Measurements from ENCODE around the gene ECHDC3.
"Not testable (repeated sequence)": the region's sequence is repeated elsewhere in the genome, so short reads cannot be mapped to it uniquely, and the experiment has no call there.

The ECHDC3 gene

DNA sequence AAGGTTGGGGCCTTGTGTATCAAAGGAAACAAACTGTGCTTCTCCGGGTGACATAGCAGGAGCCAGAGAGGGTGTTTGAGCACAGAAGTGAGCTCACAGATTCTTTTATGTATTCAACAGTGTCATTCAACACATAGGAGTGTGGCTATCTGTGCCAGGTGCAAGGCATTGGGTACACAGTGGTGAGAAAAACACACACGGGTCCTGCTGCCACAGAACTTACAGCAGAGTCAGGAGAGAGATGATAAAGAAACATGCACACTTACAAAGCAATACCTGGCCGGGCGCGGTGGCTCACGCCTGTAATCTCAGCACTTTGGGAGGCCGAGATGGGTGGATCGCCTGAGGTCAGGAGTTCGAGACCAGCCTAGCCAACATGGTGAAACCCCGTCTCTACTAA lies 16.3 kb upstream of the ECHDC3 start:
- TF ChIP-seq GATA1 (IDR thresholded peaks at IDR 0.05; ENCODE audit: low read depth, low read length) (no peak), POLR2A (IDR thresholded peaks at IDR 0.05; ENCODE audit: low read length) (no peak)

DNA sequence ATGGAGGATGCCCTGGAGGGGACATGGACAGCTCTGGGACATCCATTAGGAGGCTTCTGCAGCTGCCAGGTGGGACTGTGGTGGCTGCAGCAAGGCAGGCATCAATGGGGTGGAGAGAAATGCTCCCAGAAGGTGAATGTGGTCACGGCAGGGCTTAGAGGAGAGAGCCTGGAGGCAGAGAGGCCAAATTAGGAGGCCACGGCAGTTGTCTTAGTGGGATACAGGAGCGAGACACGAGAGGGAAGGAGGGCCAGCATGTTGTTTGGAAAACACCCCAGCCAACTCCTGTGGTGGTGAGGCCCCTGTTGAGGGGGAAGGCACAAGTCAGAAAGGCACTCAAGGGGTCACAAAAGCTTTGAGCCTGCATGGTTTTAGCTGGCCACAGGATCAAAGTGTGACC lies 14.6 kb upstream of the ECHDC3 start:
- TF ChIP-seq POLR2A (IDR thresholded peaks at IDR 0.05; ENCODE audit: low read length) (no peak), GATA1 (IDR thresholded peaks at IDR 0.05; ENCODE audit: low read depth, low read length) (no peak)
- DNase-seq: no peak

More for the DNA sequence above, 16.3 kb upstream of the ECHDC3 start:
- DNase-seq: no peak

DNA sequence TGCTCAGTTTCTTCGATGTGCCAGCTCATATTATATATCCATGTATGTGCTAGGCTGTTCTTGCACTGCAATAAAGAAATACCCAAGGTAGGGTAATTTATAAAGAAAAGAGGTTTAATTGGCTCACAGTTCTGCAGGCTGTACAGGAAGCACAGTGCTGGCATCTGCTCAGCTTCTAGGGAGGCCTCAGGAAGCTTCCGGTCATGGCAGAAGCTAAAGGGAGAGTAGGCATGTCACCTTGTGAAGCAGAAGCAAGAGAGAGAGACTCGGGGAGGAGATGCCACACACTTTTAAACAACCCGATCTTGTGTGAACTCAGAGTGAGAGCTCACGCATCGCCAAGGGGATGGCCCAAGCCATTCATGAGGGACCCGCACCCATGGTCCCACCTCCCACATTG lies 13.8 kb upstream of the ECHDC3 start:
- no peak for TF ChIP-seq POLR2A (IDR thresholded peaks at IDR 0.05; ENCODE audit: low read length)
- no peak for TF ChIP-seq GATA1 (IDR thresholded peaks at IDR 0.05; ENCODE audit: low read depth, low read length)
- no peak for DNase-seq

DNA sequence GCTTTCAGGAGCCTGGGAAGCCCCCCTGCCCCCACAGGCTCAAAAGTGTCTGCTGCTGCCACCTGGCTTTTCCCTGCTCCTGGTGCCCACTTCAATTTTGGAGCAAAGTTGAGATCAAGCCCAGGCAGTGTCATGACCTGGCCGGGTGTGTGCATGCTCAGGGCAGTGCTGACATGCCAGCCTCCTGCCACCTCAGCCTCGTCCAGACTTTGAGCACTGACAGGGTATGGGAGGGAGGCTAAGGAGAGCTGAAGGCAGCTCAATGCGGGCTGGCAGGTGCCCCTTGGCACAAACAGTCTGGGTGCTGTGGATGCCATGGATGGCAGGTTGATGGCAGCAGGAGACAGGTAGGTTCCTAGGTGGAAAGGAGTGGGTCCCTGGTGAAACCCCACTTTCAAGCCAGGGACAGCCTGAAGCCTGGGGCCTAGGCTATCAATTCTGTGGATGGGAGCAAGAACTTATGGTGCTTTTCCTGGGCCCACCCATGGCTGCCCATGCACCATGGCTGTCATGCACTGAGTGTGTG lies 12.3 kb upstream of the ECHDC3 start:
- TF ChIP-seq GATA1 (IDR thresholded peaks at IDR 0.05; ENCODE audit: low read depth, low read length): no peak
- no peak for TF ChIP-seq POLR2A (IDR thresholded peaks at IDR 0.05; ENCODE audit: low read length)
- no peak for DNase-seq

DNA sequence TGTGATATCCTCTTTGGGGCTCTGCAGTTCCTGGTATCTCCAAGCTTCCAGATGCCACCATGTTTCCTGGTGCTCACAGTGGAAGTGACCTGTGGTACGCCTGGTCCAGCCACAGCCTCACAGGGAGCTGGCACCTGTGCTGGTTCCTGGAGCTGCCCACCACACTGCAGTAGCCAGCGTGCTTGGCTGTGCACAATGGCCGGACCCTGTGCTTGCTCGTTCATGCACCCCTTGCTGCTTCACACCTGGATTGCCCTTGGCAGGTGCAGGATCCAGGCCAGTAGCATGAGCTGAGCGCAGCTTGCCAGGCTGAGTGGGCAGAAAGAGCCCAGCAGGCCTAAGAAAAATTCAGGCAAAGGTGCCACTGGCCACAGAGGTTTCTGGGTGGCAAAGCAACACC lies 11.4 kb upstream of the ECHDC3 start:
- DNase-seq: no peak
- no peak for TF ChIP-seq GATA1 (IDR thresholded peaks at IDR 0.05; ENCODE audit: low read depth, low read length)
- TF ChIP-seq POLR2A (IDR thresholded peaks at IDR 0.05; ENCODE audit: low read length): no peak

DNA sequence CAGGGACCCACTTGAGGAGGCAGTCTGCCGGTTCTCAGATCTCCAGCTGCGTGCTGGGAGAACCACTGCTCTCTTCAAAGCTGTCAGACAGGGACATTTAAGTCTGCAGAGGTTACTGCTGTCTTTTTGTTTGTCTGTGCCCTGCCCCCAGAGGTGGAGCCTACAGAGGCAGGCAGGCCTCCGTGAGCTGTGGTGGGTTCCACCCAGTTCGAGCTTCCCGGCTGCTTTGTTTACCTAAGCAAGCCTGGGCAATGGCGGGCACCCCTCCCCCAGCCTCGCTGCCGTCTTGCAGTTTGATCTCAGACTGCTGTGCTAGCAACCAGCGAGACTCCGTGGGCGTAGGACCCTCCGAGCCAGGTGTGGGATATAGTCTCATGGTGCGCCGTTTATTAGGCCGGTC lies 5.4 kb upstream of the ECHDC3 start:
- not testable (repeated sequence) for DNase-seq

DNA sequence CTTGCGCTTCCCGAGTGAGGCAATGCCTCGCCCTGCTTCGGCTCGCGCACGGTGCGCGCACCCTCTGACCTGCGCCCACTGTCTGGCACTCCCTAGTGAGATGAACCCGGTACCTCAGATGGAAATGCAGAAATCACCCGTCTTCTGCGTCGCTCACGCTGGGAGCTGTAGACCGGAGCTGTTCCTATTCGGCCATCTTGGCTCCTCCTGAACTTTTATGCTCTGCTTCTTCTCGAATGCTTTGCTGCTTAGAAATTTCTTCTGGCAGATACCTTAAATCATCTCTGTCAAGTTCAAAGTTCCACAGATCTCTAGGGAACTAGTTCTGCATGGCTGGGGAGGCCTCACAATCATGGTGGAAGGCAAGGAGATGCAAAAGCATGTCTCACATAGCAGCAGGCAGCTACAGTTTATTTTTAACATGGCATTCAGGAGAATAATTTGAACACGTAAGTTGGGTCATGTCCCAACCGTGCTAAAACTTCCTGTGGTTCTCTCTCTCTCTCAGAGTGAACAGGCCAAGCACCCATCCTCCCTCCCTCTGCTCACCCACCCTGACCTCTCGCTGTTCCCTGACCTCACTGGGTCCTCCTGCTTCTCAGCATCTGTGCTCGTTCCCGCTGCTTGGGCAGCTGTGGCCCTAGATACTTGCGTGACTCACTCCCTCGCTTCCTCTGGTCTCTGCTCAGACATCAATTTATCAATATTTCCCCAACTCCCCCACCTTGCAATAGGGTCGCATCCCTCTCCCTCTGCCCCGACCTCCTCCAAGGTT lies 4.7 kb upstream of the ECHDC3 start:
- not testable (repeated sequence) for DNase-seq

DNA sequence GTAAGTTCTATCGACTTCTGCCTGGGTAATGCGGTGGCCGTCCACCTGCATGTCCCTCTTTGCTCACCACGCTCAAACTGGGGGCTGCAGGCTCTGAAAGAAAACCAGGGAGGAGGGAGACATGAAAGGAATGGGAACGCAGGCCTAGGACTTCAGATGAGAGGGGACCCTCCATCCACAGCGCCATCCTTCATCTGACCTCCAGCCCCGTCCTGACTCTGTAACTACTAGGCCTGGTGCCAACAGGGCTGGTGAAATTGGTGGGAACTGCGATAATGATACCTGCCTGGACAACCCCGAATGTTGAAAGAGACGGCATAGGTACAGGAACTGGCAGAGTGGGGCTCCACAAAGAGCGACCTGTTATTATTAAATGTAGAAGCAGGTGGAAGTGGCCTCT lies 1.3 kb upstream of the ECHDC3 start:
- DNase-seq: no peak
- TF ChIP-seq POLR2A (IDR thresholded peaks at IDR 0.05; ENCODE audit: low read length): no peak

DNA sequence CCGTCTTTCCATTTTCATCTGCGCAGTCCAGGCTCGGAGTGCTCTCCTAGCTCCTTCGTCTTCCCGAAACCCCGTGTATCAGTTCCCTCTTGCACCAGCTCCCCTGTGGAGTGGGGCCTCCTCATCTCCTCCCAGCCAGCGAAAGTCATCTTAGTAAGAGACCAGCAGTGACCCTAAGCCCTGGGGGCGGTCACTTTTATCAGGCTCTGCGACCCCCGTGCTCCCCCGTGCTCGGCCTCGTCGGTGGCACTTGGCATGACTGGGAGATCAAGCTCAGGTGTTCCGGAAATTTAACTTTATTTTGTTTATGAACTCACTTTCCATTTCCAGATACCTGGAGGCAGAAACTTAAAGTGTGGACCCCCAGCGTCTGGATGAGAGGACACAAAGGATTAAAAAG lies 574 bp upstream of the ECHDC3 start:
- no peak for DNase-seq

DNA sequence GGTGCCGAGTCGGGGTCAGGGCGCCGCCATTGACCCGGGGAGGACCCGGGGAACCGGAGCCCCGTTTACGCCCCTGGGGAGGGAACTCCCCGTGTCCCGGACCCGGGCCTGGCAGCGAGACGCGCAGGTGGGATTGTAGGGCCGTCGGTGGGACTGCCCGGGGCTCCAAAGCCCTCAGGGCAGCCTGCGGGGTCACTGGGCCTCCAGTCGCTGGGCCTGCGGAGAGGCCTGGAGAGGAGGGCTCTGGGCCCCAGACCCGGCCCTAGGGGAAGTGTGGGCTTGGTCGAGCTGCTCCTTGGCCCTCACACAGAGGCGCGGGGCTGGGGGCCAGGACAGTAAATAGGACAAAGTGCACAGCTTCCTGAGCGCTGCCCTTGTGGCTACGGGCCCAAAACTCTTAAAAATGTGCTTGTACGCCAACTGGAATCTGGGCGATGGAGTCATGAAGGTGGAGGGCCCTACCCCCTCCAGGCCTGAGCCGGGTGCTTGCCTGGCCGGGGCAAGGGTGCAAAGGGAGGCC lies 657 bp downstream of the ECHDC3 start:
- no peak for TF ChIP-seq POLR2A (IDR thresholded peaks at IDR 0.05; ENCODE audit: low read length)
- no peak for TF ChIP-seq GATA1 (IDR thresholded peaks at IDR 0.05; ENCODE audit: low read depth, low read length)
- no peak for DNase-seq

More for the DNA sequence above, 574 bp upstream of the ECHDC3 start:
- TF ChIP-seq GATA1 (IDR thresholded peaks at IDR 0.05; ENCODE audit: low read depth, low read length) (no peak), POLR2A (IDR thresholded peaks at IDR 0.05; ENCODE audit: low read length) (no peak)

DNA sequence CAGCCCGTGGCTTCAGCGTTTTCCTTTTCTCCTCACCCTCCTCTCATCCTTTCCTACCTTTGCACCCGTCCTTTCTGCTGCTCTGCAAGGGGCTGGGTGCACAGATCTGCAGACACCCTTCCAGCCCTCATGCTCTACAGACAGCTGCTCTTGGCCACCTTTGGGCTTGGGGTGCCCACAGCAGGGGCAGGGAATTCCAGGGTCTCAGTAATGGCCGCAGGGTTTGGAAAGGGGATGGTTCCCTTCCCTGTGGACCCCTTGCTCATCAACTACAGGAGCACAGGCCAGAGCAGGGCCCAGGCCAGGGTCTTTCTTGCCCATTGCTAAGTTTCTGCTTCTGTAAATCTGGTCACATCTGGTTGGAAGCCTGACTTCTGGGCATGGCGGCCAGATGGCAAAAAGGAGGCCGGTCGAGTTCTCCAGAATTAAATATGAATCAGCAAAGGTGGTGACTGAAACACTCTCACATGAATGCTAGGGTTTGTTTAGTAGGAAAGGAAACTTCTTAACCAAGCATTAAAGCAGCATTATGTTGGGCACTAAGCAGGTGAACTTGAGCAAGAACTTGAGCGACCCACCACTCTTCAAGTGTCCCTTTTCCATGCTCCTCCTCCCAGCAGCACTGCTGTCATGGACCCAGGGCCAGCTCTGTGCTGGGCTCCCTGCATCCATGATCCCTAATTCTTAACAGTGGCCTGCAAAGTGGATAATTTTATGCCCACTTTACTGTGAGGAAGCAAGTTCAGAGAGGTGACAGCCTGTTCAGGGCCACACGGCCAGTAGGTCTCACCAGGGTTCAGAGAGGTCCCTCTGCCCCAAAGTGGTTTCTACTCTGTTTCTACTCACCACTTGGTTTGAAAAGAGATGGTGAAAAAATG lies 1.5 kb downstream of the ECHDC3 start:
- TF ChIP-seq GATA1 (IDR thresholded peaks at IDR 0.05; ENCODE audit: low read depth, low read length) (no peak), POLR2A (IDR thresholded peaks at IDR 0.05; ENCODE audit: low read length) (no peak)
- DNase-seq: no peak

DNA sequence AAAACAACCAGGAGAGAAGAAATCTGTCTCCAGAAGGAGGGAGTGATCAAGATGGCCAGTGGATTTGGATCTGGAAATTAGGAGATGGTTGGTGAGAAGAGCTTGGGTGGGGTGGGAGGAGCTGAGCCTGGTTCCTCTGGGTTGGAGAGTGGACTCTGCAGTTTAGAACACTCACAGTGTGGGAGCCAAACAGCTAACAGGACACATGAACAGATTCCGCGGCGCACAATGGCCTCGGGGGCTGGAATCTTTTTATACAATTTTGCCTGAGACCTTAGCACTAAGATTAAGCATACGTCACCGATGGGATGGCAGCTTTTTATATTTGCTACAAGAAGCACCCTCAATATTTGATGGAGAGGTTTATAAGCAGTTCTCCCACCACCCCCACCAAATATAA lies 2.9 kb downstream of the ECHDC3 start:
- TF ChIP-seq GATA1 (IDR thresholded peaks at IDR 0.05; ENCODE audit: low read depth, low read length) (no peak), POLR2A (IDR thresholded peaks at IDR 0.05; ENCODE audit: low read length) (no peak)
- no peak for DNase-seq

DNA sequence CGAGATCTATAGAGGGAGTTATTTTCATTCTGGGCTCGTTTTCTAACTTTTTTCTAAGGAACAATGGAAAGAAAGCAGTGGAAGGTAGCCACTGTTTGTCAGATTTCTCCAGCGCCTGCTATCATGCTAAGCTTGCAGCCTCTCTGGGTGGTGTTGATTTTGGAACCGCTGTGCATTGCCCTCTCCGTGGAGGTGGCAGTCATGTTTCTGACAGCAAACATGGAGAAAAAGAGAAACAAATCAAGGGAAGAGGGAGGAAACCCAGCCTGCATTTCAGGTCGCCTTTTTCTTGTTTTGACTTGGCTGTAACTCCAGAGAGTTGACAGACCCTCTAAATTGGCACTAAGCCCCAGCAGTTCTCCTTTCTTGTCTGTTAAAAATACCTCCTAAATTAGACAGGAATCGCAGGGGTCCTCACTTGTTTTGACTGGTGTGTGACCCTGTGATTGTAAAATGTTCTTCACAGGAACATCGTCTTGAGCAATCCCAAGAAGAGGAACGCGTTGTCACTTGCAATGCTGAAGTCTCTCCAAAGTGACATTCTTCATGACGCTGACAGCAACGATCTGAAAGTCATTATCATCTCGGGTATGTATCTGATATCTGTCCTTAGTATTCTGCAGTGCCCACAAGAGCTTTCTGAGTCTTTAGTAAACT lies 4.8 kb downstream of the ECHDC3 start:
- DNase-seq: no peak

DNA sequence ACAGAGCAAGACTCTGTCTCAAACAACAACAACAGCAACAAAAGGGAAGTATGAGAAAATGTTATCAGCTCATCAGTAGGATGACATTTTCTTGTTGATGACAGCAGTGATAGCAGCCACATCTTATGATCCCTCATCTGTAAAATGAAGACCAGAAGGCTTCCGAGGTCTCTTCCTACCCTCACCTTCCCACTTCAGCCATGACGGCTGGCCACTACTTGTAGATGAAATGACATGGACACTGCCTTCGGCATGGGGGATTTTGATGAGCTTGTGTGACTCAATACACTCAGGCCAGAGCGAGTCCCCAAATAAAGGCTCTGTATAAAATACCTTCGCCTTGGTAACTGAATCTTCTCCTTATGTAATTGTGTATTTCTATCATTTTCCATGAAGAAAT lies 6.7 kb downstream of the ECHDC3 start:
- TF ChIP-seq POLR2A (IDR thresholded peaks at IDR 0.05; ENCODE audit: low read length) (no peak), GATA1 (IDR thresholded peaks at IDR 0.05; ENCODE audit: low read depth, low read length) (no peak)
- no peak for DNase-seq

More for the DNA sequence above, 4.8 kb downstream of the ECHDC3 start:
- TF ChIP-seq GATA1 (IDR thresholded peaks at IDR 0.05; ENCODE audit: low read depth, low read length): no peak

All from erythroblast (primary cell).